Astrocyte of the spinal cord (primary cell): ENCODE measurements around the gene TUFT1.

ENCODE experiments used
- DNase-seq: peaks from one replicate; pipeline ENCODE4 v3.0.0; 2011; ENCODE audit warnings: low read depth, low spot score
- H3K4me3 ChIP-seq: 2 replicates; pipeline ENCODE4 v1.5.1; 2011; ENCODE audit warnings: low read depth, mild to moderate bottlenecking, low read length, moderate library complexity
- in situ Hi-C: cut with HindIII; loops from 2 replicates; pipeline ENCODE4 v1.10.0; 2017; ENCODE audit warnings: low sequenced_read_pairs
- TF ChIP-seq, protein P1 (sequence below): IDR thresholded peaks from 2 replicates; pipeline ENCODE4 v1.5.1; 2012; ENCODE audit warnings: low read depth, mild to moderate bottlenecking, low read length, inconsistent platforms

The TUFT1 gene

DNA sequence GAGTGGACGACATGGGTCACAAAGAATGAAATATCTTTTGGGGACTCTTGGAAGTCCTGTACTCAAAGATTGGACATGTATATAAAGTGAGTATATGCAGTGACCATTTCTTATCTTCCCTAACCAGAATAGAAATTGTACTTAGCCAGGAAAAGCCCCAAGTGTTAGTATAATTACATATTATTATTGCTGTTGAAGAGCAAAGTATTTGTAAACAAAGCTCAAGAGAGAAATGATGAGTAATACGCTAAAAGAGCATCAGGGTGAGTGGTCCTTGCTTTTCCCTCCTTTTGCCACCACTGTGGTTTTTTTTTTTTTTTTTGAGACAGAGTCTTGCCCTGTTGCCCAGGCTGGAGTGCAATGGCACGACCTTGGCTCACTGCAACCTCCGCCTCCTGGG, 35.4 kb upstream of the TUFT1 start:
- H3K4me3 ChIP-seq = no peak overlapping the region
- TF ChIP-seq, protein P1, sequence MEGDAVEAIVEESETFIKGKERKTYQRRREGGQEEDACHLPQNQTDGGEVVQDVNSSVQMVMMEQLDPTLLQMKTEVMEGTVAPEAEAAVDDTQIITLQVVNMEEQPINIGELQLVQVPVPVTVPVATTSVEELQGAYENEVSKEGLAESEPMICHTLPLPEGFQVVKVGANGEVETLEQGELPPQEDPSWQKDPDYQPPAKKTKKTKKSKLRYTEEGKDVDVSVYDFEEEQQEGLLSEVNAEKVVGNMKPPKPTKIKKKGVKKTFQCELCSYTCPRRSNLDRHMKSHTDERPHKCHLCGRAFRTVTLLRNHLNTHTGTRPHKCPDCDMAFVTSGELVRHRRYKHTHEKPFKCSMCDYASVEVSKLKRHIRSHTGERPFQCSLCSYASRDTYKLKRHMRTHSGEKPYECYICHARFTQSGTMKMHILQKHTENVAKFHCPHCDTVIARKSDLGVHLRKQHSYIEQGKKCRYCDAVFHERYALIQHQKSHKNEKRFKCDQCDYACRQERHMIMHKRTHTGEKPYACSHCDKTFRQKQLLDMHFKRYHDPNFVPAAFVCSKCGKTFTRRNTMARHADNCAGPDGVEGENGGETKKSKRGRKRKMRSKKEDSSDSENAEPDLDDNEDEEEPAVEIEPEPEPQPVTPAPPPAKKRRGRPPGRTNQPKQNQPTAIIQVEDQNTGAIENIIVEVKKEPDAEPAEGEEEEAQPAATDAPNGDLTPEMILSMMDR = no peak
- DNase-seq = no peak
- in situ Hi-C loops = no loop called here

DNA sequence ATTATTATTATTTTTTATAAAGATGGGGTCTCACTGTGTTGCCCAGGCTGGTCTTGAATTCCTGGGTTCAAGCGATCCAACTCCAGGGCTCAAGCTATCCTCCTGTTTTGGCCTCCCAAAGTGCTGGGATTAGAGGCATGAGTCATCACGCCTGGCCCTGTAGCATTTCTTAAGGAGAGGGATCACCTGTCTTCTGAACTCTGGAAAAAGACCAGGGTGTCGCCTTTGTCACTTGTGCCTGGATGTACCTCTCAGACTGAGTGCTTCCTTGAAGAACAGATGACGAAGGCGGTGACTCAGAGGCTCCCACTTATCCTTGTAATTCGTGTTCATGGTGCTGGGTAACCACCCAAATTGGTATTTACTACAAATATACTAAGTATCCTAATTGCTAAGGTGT, 31.3 kb upstream of the TUFT1 start:
- in situ Hi-C loops = no loop called here
- no peak for DNase-seq
- TF ChIP-seq, protein P1 = no peak
- H3K4me3 ChIP-seq = no peak overlapping the region

DNA sequence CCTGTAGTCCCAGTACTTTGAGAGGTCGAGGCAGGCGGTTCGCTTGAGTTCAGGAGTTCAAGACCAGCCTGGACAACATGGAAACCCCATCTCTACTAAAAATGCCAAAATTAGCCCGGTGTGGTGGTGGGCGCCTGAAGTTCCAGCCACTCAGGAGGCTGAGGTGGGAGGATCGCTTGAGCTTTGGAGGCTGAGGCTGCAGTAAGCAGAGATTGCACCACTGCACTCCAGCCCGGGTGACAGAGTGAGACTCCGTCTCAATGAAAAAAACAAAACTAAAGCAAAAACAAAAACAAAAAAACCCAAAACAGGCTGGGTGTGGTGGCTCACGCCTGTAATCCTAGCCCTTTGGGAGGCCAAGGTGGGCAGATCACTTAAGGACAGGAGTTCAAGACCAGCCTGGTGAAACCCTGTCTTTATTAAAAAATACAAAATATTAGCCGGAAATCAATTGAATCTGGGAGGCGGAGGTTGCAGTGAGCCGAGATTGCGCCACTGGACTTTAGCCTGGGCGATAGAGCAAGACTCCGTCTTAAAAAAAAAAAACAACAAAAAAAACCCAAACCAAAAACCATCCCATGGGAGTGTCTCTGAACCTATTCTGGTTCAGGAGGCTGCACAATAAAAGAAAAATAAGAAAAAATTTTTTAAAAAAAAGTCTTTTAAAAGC, 30.6 kb upstream of the TUFT1 start:
- in situ Hi-C loops = no loop called here
- DNase-seq = no peak
- TF ChIP-seq, protein P1 = no peak
- H3K4me3 ChIP-seq = no peak overlapping the region

DNA sequence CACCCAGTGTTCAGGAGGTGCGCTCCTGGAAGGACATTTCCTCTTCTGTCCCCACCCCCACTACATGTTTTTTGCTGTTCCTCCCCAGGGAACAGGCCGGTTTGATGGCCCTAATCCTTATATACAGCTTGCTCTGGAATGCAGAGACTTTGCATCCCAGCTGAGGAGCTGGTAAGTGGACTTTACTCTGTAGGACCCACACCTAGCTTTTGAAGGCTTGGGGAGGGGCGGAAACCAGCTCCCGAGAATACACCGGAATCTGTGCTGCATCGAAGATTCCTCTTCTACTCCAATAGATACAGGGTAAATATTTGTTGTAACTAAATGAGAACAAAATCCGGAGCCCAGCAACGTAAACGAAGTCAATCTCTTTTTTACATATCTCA, 30.1 kb upstream of the TUFT1 start:
- TF ChIP-seq, protein P1 = no peak
- no peak for DNase-seq
- in situ Hi-C loops = no loop called here
- H3K4me3 ChIP-seq = no peak overlapping the region

DNA sequence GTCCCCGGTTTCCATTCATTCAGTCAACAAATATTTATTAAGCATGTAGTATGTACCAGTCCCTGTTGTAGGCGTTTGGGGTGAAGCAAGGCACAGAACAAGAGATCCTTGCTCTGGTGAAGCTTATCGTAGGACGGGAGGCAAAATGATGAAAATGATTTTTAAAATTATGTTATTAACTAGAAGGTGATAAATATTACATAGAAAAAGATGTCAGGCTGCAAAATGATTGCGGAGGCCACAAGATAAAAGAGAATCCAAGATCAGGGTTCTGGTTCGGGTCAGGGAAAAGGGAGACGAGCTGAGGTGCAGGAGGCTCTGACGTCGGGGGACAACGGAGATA, 29.5 kb upstream of the TUFT1 start:
- H3K4me3 ChIP-seq = peak overlapping the region; percentile 45
- no peak for DNase-seq
- TF ChIP-seq, protein P1 = no peak
- in situ Hi-C loops = no loop called here

DNA sequence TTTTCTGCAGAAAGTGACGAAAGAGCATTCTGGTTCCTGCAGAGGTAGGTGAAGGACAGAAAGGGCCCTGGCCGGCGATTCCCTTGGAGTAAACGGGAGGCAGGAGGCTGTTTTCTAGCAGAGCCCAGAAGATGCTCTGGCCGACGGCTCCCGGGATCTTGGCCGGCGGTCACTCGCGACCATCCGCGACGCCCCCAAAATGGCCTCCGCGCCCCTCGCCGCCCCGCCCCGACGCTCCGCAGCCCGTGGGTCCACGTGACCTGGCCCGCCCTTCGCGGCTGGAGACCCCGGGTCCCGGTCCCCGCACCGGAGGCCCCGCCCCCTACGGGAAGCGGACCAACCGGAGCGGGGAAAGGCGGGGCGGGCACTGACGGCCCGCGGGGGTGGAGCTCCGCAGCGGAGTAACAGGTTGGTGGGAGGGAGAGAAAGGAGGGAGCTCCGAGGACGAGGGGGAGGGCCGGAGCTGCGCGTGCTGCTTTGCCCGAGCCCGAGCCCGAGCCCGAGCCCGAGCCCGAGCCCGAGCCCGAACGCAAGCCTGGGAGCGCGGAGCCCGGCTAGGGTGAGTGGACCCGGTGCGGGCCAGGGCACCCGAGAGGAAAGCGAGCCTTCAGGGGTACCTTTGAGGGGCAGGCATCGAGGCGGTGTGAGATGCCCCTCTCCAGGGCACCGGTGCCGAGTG, 29.0 kb upstream of the TUFT1 start, which contains the start of gene CGN:
Gene CGN, plus strand, starts transcription at position 431 of the 679 bp plus-strand sequence. CDS start 7,133 bp downstream, outside the sequence.
- DNase-seq = peak; percentile 77
- in situ Hi-C loops = no loop called here
- peak within 1 kb of the TSS; percentile 45 for H3K4me3 ChIP-seq
- TF ChIP-seq, protein P1 = no peak
